A549 (cell line): ENCODE results near the gene MEPE. TPM values are rescaled to one million over a fixed set of nuclear protein-coding genes. Genes with fewer than 3 reads are reported as not detected.

ENCODE experiments used
- ATAC-seq, 2 experiments: fragments of 200-7000 bp in 1 of 2; fragments of >200 bp in 1 of 2; cut with Nextera tagmentation in 1 of 2; cut with Tn5 transposase in 1 of 2; 3 replicates each; pipeline versions ENCODE4 v1.8.0 to v1.9.1; 2018 to 2020; ENCODE audit warnings: mild to moderate bottlenecking in 1 of 2, moderate library complexity in 1 of 2
- CTCF ChIA-PET: fragments of 300-600 bp; sonication (Branson Sonifier 250); formaldehyde crosslinking; extraction: SDS; loops from one replicate; lab custom pipeline; 2021; ENCODE audit warnings: antibody characterized with exemption, inconsistent platforms; lab: Yijun Ruan, JAX
- POLR2A ChIA-PET: fragments of 350-600 bp; formaldehyde crosslinking; extraction: SDS; loops from one replicate; lab custom pipeline; 2021; ENCODE audit warnings: antibody characterized with exemption, inconsistent platforms; lab: Yijun Ruan, JAX
- DNase-seq, 2 experiments: peaks; one replicate each; pipeline versions ENCODE4 v3.0.0 to v3.0.0-alpha.2; 2011 to 2016; ENCODE audit warnings: low read depth in 1 of 2, low spot score in 1 of 2
- FAIRE-seq: peaks from 2 replicates; lab custom pipeline; 2011; peaks lifted over from hg19 to GRCh38; lab: Jason Lieb, UNC
- H3K27ac ChIP-seq, 2 experiments: fragments of >200 bp; sonication (Bioruptor Twin); formaldehyde crosslinking; 3 replicates each; pipeline ENCODE4 v1.5.1; 2016 to 2017
- H3K4me1 ChIP-seq: fragments of >200 bp; sonication (Bioruptor Twin); formaldehyde crosslinking; 3 replicates; pipeline ENCODE4 v1.6.1; 2016
- H3K4me2 ChIP-seq: fragments of >200 bp; sonication (Bioruptor Twin); formaldehyde crosslinking; 3 replicates; pipeline ENCODE4 v1.6.1; 2016
- H3K4me3 ChIP-seq: fragments of >200 bp; sonication (Bioruptor Twin); formaldehyde crosslinking; 3 replicates; pipeline ENCODE4 v1.5.1; 2016
- H3K9me3 ChIP-seq: fragments of >200 bp; sonication (Bioruptor Twin); formaldehyde crosslinking; 3 replicates; pipeline ENCODE4 v1.6.1; 2016
- BCL3 ChIP-seq: fragments of >200 bp; sonication (Bioruptor Twin); formaldehyde crosslinking; IDR thresholded peaks from 3 replicates; pipeline ENCODE4 v1.6.1; 2016
- CBX2 ChIP-seq: fragments of 200-600 bp; sonication (generic); IDR thresholded peaks from 2 replicates; pipeline ENCODE4 v1.6.1; 2016; ENCODE audit warnings: low read depth, mild to moderate bottlenecking, borderline replicate concordance
- CEBPB ChIP-seq, 2 experiments: fragments of >200 bp in 1 of 2; sonication (Bioruptor Twin) in 1 of 2; formaldehyde crosslinking in 1 of 2; IDR thresholded peaks; 2 replicates each; pipeline ENCODE4 v1.6.1; 2012 to 2016
- CHD2 ChIP-seq: fragments of 150-350 bp; IDR thresholded peaks from 2 replicates; pipeline ENCODE4 v1.6.1; 2014; ENCODE audit warnings: low read length; ENCODE audit not compliant: partially characterized antibody
- CTCF ChIP-seq: fragments of >200 bp; sonication (Bioruptor Twin); formaldehyde crosslinking; IDR thresholded peaks from 3 replicates; pipeline ENCODE4 v1.5.1; 2016
- EHF ChIP-seq: fragments of 250-450 bp; sonication (Bioruptor Pico); IDR thresholded peaks from 2 replicates; pipeline ENCODE4 v1.5.0; 2020; ENCODE audit warnings: mild to moderate bottlenecking
- ESRRA ChIP-seq: fragments of 150-350 bp; IDR thresholded peaks from 2 replicates; pipeline ENCODE4 v1.6.1; 2014; ENCODE audit warnings: mild to moderate bottlenecking, low read length, borderline replicate concordance
- FOSL2 ChIP-seq, 2 experiments: fragments of 450-650 bp in 1 of 2; fragments of >200 bp in 1 of 2; sonication (Bioruptor Twin) in 1 of 2; formaldehyde crosslinking; IDR thresholded peaks; 2 replicates each; pipeline versions ENCODE4 v1.5.0 to v1.6.1; 2016 to 2020; ENCODE audit warnings: mild to moderate bottlenecking in 1 of 2, moderate library complexity in 1 of 2
- FOXS1 ChIP-seq: fragments of 250-450 bp; sonication (Bioruptor Pico); IDR thresholded peaks from 2 replicates; pipeline ENCODE4 v1.5.0; 2020; ENCODE audit warnings: mild to moderate bottlenecking, moderate library complexity
- HDAC2 ChIP-seq: fragments of 200-600 bp; sonication (generic); IDR thresholded peaks from 2 replicates; pipeline ENCODE4 v1.6.1; 2016
- JUNB ChIP-seq: fragments of >200 bp; sonication (Bioruptor Twin); formaldehyde crosslinking; IDR thresholded peaks from 2 replicates; pipeline ENCODE4 v1.6.1; 2016
- MAZ ChIP-seq: fragments of 150-350 bp; IDR thresholded peaks from 2 replicates; pipeline ENCODE4 v1.6.1; 2014; ENCODE audit warnings: antibody characterized with exemption, low read depth, low read length, borderline replicate concordance
- NR3C1 ChIP-seq: fragments of >200 bp; sonication (Bioruptor Twin); formaldehyde crosslinking; IDR thresholded peaks from 3 replicates; pipeline ENCODE4 v1.6.1; 2017
- PHF8 ChIP-seq: fragments of 200-600 bp; sonication (generic); IDR thresholded peaks from 2 replicates; pipeline ENCODE4 v1.6.1; 2016; ENCODE audit warnings: low read depth, mild to moderate bottlenecking, antibody characterized with exemption, moderate library complexity, borderline replicate concordance
- RARB ChIP-seq: fragments of 250-450 bp; sonication (Bioruptor Pico); IDR thresholded peaks from 2 replicates; pipeline ENCODE4 v1.8.0; 2021; ENCODE audit warnings: mild to moderate bottlenecking, moderate library complexity
- RFX5 ChIP-seq: fragments of 450-650 bp; IDR thresholded peaks from 2 replicates; pipeline ENCODE4 v1.7.1; 2014; ENCODE audit warnings: antibody characterized with exemption, mild to moderate bottlenecking, moderate library complexity
- SMC3 ChIP-seq: fragments of >200 bp; sonication (Bioruptor Twin); formaldehyde crosslinking; IDR thresholded peaks from 3 replicates; pipeline ENCODE4 v1.6.1; 2018; ENCODE audit warnings: inconsistent platforms
- SREBF2 ChIP-seq: fragments of 450-650 bp; IDR thresholded peaks from 2 replicates; pipeline ENCODE4 v1.6.1; 2014; ENCODE audit warnings: mild to moderate bottlenecking, moderate library complexity
- ZFP36 ChIP-seq: fragments of 450-650 bp; IDR thresholded peaks from 2 replicates; pipeline ENCODE4 v1.6.1; 2014; ENCODE audit warnings: borderline replicate concordance; ENCODE audit not compliant: partially characterized antibody
- ZNF302 ChIP-seq: fragments of 250-450 bp; sonication (Bioruptor Pico); IDR thresholded peaks from 2 replicates; pipeline ENCODE4 v1.9.0; 2021; ENCODE audit warnings: inconsistent platforms, mild to moderate bottlenecking, moderate library complexity
- ZSCAN20 ChIP-seq: fragments of 250-450 bp; sonication (Bioruptor Pico); IDR thresholded peaks from 2 replicates; pipeline ENCODE4 v1.8.0; 2022; ENCODE audit warnings: mild to moderate bottlenecking, moderate library complexity
- WGBS: methylation state at CpG from one replicate; pipeline ENCODE4 v1.1.6; 2017; ENCODE audit errors: missing lambda C conversion rate; 5-methylcytosine and 5-hydroxymethylcytosine counted together
- polyA plus RNA-seq, 4 experiments: library from polyadenylated mRNA; depleted of rRNA in 3 of 4; stranded (reverse); fragments of >200 nt; fragmentation: RNase III in 1 of 4; extraction: RNeasy Plus Mini Kit Qiagen cat#74134 plus additional on column Dnase treatment in 1 of 4; gene quantifications; 2 replicates in 3 of 4; 3 replicates in 1 of 4; pipeline ENCODE4 v1.2.3, GENCODE V29; 2011 to 2017
- TF ChIP-seq, protein P1 (sequence below): fragments of 450-650 bp; IDR thresholded peaks from 2 replicates; pipeline ENCODE4 v1.6.1; 2014; ENCODE audit warnings: antibody characterized with exemption
- TF ChIP-seq, protein P2 (sequence below): fragments of 150-350 bp; IDR thresholded peaks from 2 replicates; pipeline ENCODE4 v1.6.1; 2014; ENCODE audit warnings: low read depth, mild to moderate bottlenecking, low read length

MEPE gene
- polyA plus RNA-seq, 2 of the 4 experiments (the other 2 are of a cell fraction), result not detected

DNA sequence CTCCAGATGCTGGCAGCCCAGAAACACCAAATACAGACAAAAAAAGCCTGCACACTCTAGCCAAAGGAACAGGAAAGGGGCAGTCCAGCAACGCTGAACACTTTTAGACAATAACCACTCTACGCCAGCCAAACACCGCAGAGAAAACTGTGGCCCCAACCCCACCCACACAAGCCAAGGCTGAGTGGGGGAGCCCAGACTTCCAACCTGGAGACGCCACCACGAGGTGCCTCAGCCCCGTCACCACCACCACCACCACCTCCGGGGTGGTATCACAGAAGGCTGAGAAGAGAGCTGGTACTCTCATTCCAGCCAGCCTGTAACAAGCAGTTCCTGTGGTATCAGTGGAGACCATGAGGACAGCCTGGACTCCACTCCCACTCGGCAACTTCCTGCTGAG is 22.8 kb downstream of the MEPE start:
- H3K4me2 ChIP-seq, result no peak overlapping the region
- POLR2A ChIA-PET, result no interaction called here
- H3K4me1 ChIP-seq, result peaks cover 2% of the 10 kb centered on the region; the same call in 1 of the 3 replicates
- FAIRE-seq (no peak), DNase-seq (no peak), ATAC-seq (no peak)
- no peak overlapping the region for H3K4me3 ChIP-seq
- WGBS, result 84% methylated on average over 4 of the region's 8 CpGs
- no peak overlapping the region for H3K27ac ChIP-seq
- TF ChIP-seq MAZ, result no peak
- no peak for TF ChIP-seq ZFP36
- TF ChIP-seq HDAC2, result no peak
- TF ChIP-seq FOSL2 (IDR thresholded peaks at IDR 0.05), result no peak
- TF ChIP-seq FOSL2 (CRISPR knock-in tag; IDR thresholded peaks at IDR 0.05), result no peak
- no peak for TF ChIP-seq EHF (CRISPR knock-in tag)
- no peak for TF ChIP-seq NR3C1
- no peak for TF ChIP-seq PHF8
- no peak for TF ChIP-seq SREBF2
- TF ChIP-seq, protein P1, sequence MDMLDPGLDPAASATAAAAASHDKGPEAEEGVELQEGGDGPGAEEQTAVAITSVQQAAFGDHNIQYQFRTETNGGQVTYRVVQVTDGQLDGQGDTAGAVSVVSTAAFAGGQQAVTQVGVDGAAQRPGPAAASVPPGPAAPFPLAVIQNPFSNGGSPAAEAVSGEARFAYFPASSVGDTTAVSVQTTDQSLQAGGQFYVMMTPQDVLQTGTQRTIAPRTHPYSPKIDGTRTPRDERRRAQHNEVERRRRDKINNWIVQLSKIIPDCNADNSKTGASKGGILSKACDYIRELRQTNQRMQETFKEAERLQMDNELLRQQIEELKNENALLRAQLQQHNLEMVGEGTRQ, result no peak
- TF ChIP-seq FOXS1, result no peak
- no peak for TF ChIP-seq RARB (CRISPR knock-in tag)
- TF ChIP-seq SMC3, result no peak
- TF ChIP-seq JUNB, result no peak
- TF ChIP-seq, protein P2, sequence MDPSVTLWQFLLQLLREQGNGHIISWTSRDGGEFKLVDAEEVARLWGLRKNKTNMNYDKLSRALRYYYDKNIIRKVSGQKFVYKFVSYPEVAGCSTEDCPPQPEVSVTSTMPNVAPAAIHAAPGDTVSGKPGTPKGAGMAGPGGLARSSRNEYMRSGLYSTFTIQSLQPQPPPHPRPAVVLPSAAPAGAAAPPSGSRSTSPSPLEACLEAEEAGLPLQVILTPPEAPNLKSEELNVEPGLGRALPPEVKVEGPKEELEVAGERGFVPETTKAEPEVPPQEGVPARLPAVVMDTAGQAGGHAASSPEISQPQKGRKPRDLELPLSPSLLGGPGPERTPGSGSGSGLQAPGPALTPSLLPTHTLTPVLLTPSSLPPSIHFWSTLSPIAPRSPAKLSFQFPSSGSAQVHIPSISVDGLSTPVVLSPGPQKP, result no peak
- no peak for TF ChIP-seq CBX2
- CTCF ChIA-PET, result interaction anchor here (0.5 to 13.6 kb wide), 4 partner anchors 8 to 286 kb away, joined by 3 to 142 read pairs (median 14); partner anchors contain the start of gene SPP1
- H3K9me3 ChIP-seq, result no peaks in the 10 kb centered on the region

- no peak for DNase-seq
- TF ChIP-seq ESRRA (no peak), CTCF (no peak), MAZ (no peak), CEBPB (IDR thresholded peaks at IDR 0.05) (no peak), ZNF302 (no peak), RFX5 (no peak)
- Histone ChIP-seq H3K4me1 (peaks cover 2% of the 10 kb centered on the region; the same call in 1 of the 3 replicates), H3K27ac (no peak overlapping the region), H3K4me3 (no peak overlapping the region), H3K9me3 (no peaks in the 10 kb centered on the region), H3K4me2 (no peak overlapping the region)
- ChIA-PET CTCF (interaction anchor here (1.0 to 13.6 kb wide), 4 partner anchors 8 to 129 kb away, joined by 3 to 142 read pairs (median 5); partner anchors contain the start of gene SPP1), POLR2A (no interaction called here)
- ATAC-seq, result no peak
- no peak for FAIRE-seq
- 45% methylated on average over 1 of the region's 1 CpG for WGBS
Measured at GRCh38 chr4:87856816-87857215, 24.0 kb downstream of the MEPE start.

GRCh38 chr4:87857789-87858188 is 25.0 kb downstream of the MEPE start:
- Histone ChIP-seq H3K4me2 (no peak overlapping the region), H3K27ac (no peak overlapping the region), H3K9me3 (no peaks in the 10 kb centered on the region), H3K4me3 (no peak overlapping the region), H3K4me1 (peaks cover 2% of the 10 kb centered on the region; the same call in 1 of the 3 replicates)
- CTCF ChIA-PET, result interaction anchor here (1.1 to 13.6 kb wide), 5 partner anchors 9 to 129 kb away, joined by 3 to 142 read pairs (median 4); partner anchors contain the start of gene SPP1
- POLR2A ChIA-PET, result no interaction called here
- 52% methylated on average over 5 of the region's 5 CpGs for WGBS
- TF ChIP-seq CHD2 (no peak), ZSCAN20 (CRISPR knock-in tag) (no peak), BCL3 (no peak), NR3C1 (no peak)
- TF ChIP-seq, protein P1, result no peak
- DNase-seq, result no peak
- no peak for ATAC-seq
- no peak for FAIRE-seq
